Measurements from ENCODE around the gene SLC28A3.

GRCh38 chr9:84371737-84372136 is 31.2 kb upstream of the SLC28A3 start:
- TF ChIP-seq CTCF (IDR thresholded peaks at IDR 0.05), result no peak
- no peak for TF ChIP-seq POLR2AphosphoS5 (IDR thresholded peaks at IDR 0.05)
- no peak for TF ChIP-seq POLR2A (IDR thresholded peaks at IDR 0.05)

All from gastroesophageal sphincter (tissue), 3 donors.